PC-9 (cell line): ENCODE data around the gene TTLL13. TPM values are rescaled to one million over a fixed set of nuclear protein-coding genes. Genes with fewer than 3 reads are reported as not detected.

Source experiments
- BruUV-seq: library from RNA; stranded (reverse); fragments of 400-500 nt; replicated peaks from 2 replicates; lab custom pipeline; 2021; lab: Mats Ljungman, UMichigan
- CTCF ChIA-PET: fragments of 300-600 bp; sonication (Branson Sonifier 250); formaldehyde crosslinking; loops from one replicate; lab custom pipeline; 2022; ENCODE audit warnings: antibody characterized with exemption; lab: Charles Lee
- POLR2A ChIA-PET: fragments of 300-600 bp; sonication (Branson Sonifier 250); formaldehyde crosslinking; loops from one replicate; lab custom pipeline; 2022; ENCODE audit warnings: antibody characterized with exemption; ENCODE audit not compliant: unreplicated experiment; lab: Charles Lee
- DNase-seq, 2 experiments: peaks; one replicate each; pipeline versions ENCODE4 v3.0.0 to v3.0.0-alpha.2; 2015 to 2022; ENCODE audit warnings: mixed read lengths in 1 of 2
- H2AFZ ChIP-seq: fragments of 200-600 bp; sonication (generic); 2 replicates; pipeline ENCODE4 v1.8.1; 2017; ENCODE audit warnings: antibody characterized with exemption
- H3F3A ChIP-seq: fragments of 200-600 bp; sonication (generic); 2 replicates; pipeline ENCODE4 v1.8.1; 2017; ENCODE audit warnings: antibody characterized with exemption, mild to moderate bottlenecking, low read depth; ENCODE audit not compliant: insufficient read depth
- H3K27ac ChIP-seq: fragments of 200-600 bp; sonication (generic); 2 replicates; pipeline ENCODE4 v1.6.1; 2016; ENCODE audit warnings: mixed run types
- H3K27me3 ChIP-seq: fragments of 200-600 bp; sonication (generic); 2 replicates; pipeline ENCODE4 v1.6.1; 2016; ENCODE audit warnings: low read depth, mixed run types; ENCODE audit not compliant: insufficient read depth
- H3K36me3 ChIP-seq: fragments of 200-600 bp; sonication (generic); 2 replicates; pipeline ENCODE4 v1.6.1; 2016; ENCODE audit warnings: low read depth, mixed run types
- H3K4me1 ChIP-seq: fragments of 200-600 bp; sonication (generic); replicated peaks from 2 replicates; pipeline ENCODE4 v1.6.1; 2016; ENCODE audit warnings: mixed run types; ENCODE audit not compliant: insufficient read depth
- H3K4me2 ChIP-seq: fragments of 200-600 bp; sonication (generic); 2 replicates; pipeline ENCODE4 v1.6.1; 2017; ENCODE audit warnings: mixed run types
- H3K4me3 ChIP-seq: fragments of 200-600 bp; sonication (generic); 2 replicates; pipeline ENCODE4 v1.6.1; 2016; ENCODE audit warnings: mixed run types
- H3K79me2 ChIP-seq: fragments of 200-600 bp; sonication (generic); 2 replicates; pipeline ENCODE4 v1.6.1; 2017; ENCODE audit warnings: low read depth, mixed run types
- H3K9me2 ChIP-seq: fragments of 200-600 bp; sonication (generic); 2 replicates; pipeline ENCODE4 v1.8.1; 2017; ENCODE audit warnings: mild to moderate bottlenecking; ENCODE audit not compliant: insufficient read depth
- H3K9me3 ChIP-seq: fragments of 200-600 bp; sonication (generic); 2 replicates; pipeline ENCODE4 v1.8.1; 2016; ENCODE audit warnings: low read depth; ENCODE audit not compliant: insufficient read depth
- H4K20me1 ChIP-seq: fragments of 200-600 bp; sonication (generic); 2 replicates; pipeline ENCODE4 v1.8.1; 2017; ENCODE audit not compliant: insufficient read depth
- EZH2 ChIP-seq: fragments of 200-600 bp; sonication (generic); IDR thresholded peaks from 2 replicates; pipeline ENCODE4 v1.8.0; 2017; ENCODE audit warnings: antibody characterized with exemption, low read depth
- intact Hi-C: fragments of 100-400 bp; cut with micrococcal nuclease; formaldehyde crosslinking; loops from one replicate; pipeline ENCODE4 v1.10.0; 2022; ENCODE audit not compliant: unreplicated experiment
- total RNA-seq: library from RNA; stranded (reverse); gene quantifications from 2 replicates; pipeline ENCODE4 v1.2.3, GENCODE V29; 2021
- TF ChIP-seq, protein P1 (sequence below): fragments of 200-600 bp; sonication (generic); conservative IDR thresholded peaks from 2 replicates; pipeline ENCODE4 v1.6.1; 2017; ENCODE audit warnings: mixed run types, antibody characterized with exemption, mild to moderate bottlenecking, moderate library complexity

The TTLL13 gene
- total RNA-seq, 1 experiment from 2014 or later = 0.96 TPM

DNA sequence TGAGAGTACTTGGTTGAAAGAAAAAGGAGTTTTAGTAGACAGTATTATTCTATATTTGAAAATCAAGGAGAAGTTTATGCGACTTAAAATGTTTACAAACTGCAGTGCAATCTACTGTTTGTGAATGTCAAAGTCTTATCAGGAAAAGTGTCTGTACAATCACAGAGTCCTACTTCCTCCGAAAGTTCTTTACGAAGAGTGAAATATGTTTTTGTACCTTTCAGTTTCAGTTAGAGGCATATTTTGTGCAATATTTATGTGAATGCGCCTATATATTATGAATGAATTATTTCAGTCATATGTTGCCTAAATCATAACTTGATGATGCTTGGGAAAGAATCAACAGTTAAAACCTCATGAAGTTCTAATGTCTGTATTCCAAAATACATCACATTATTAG lies 47.7 kb downstream of the TTLL13 start:
- Histone ChIP-seq H3F3A (0 out of 2 replicates have a peak, but pooled peaks cover 1% of the 10 kb centered on the region), H3K4me1 (peaks cover 4% of the 10 kb centered on the region; the same call in 1 of the 2 replicates), H3K79me2 (no peaks in the 10 kb centered on the region), H3K4me3 (no peak overlapping the region), H2AFZ (no peak overlapping the region), H3K27ac (no peak overlapping the region), H3K36me3 (no peaks in the 10 kb centered on the region), H4K20me1 (no peaks in the 10 kb centered on the region), H3K9me2 (no peaks in the 10 kb centered on the region), H3K27me3 (no peaks in the 10 kb centered on the region), H3K9me3 (no peaks in the 10 kb centered on the region), H3K4me2 (no peak overlapping the region)
- ChIA-PET POLR2A (interaction anchor here (0.7 kb wide), 1 partner anchor 420 kb away, joined by 3 read pairs; the partner anchor contains the start of gene BLM), CTCF (no interaction called here)
- intact Hi-C loops = no loop called here
- TF ChIP-seq EZH2 = no peak
- TF ChIP-seq, protein P1, sequence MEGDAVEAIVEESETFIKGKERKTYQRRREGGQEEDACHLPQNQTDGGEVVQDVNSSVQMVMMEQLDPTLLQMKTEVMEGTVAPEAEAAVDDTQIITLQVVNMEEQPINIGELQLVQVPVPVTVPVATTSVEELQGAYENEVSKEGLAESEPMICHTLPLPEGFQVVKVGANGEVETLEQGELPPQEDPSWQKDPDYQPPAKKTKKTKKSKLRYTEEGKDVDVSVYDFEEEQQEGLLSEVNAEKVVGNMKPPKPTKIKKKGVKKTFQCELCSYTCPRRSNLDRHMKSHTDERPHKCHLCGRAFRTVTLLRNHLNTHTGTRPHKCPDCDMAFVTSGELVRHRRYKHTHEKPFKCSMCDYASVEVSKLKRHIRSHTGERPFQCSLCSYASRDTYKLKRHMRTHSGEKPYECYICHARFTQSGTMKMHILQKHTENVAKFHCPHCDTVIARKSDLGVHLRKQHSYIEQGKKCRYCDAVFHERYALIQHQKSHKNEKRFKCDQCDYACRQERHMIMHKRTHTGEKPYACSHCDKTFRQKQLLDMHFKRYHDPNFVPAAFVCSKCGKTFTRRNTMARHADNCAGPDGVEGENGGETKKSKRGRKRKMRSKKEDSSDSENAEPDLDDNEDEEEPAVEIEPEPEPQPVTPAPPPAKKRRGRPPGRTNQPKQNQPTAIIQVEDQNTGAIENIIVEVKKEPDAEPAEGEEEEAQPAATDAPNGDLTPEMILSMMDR = no peak
- no TSS peak for BruUV-seq
- DNase-seq = no peak

DNA sequence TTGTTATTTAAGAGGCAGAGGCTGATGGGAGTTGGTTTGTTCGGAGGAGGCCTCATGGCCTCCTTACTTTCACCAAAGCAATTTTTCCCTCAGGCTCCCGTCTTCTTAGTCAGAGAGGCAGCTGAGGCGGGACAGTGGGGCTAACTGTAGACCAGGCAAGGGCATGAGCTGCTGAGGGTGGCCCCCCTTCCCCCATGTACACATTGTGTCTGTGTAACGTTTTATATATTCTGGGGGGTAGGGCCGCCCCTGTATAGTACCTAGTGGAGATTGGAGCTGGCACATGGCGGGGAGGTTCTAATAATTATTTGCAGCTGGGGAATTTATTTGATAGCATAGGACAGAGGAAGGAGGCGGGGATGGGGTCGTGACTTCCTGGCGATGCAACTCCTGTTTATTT lies 51.2 kb downstream of the TTLL13 start:
- H3K9me3 ChIP-seq = no peaks in the 10 kb centered on the region
- H2AFZ ChIP-seq = no peak overlapping the region
- H3K27ac ChIP-seq = no peak overlapping the region
- H4K20me1 ChIP-seq = no peaks in the 10 kb centered on the region
- no peaks in the 10 kb centered on the region for H3K79me2 ChIP-seq
- no peaks in the 10 kb centered on the region for H3K9me2 ChIP-seq
- no peak for DNase-seq
- no peaks in the 10 kb centered on the region for H3F3A ChIP-seq
- POLR2A ChIA-PET = interaction anchor here (0.6 kb wide), 1 partner anchor 91 kb away, joined by 4 read pairs; no protein-coding TSS in a partner anchor
- BruUV-seq = no TSS peak
- CTCF ChIA-PET = interaction anchor here (0.6 kb wide), 1 partner anchor 216 kb away, joined by 3 read pairs; no protein-coding TSS in a partner anchor
- H3K4me3 ChIP-seq = no peak overlapping the region
- H3K36me3 ChIP-seq = no peaks in the 10 kb centered on the region
- no peak overlapping the region for H3K4me2 ChIP-seq
- H3K27me3 ChIP-seq = no peaks in the 10 kb centered on the region
- intact Hi-C loops = no loop called here
- TF ChIP-seq EZH2 = no peak
- TF ChIP-seq, protein P1 = no peak
- H3K4me1 ChIP-seq = no peaks in the 10 kb centered on the region

GRCh38 chr15:90300988-90301706 lies 51.8 kb downstream of the TTLL13 start:
- Histone ChIP-seq H3K27me3 (no peaks in the 10 kb centered on the region), H3K27ac (no peak overlapping the region), H3K79me2 (no peaks in the 10 kb centered on the region), H2AFZ (no peak overlapping the region), H4K20me1 (no peaks in the 10 kb centered on the region), H3K4me2 (no peak overlapping the region), H3F3A (no peaks in the 10 kb centered on the region), H3K36me3 (no peaks in the 10 kb centered on the region), H3K9me3 (no peaks in the 10 kb centered on the region), H3K9me2 (no peaks in the 10 kb centered on the region), H3K4me1 (no peaks in the 10 kb centered on the region), H3K4me3 (no peak overlapping the region)
- POLR2A ChIA-PET = interaction anchor here (0.6 kb wide), 1 partner anchor 90 kb away, joined by 4 read pairs; no protein-coding TSS in a partner anchor
- no peak for TF ChIP-seq EZH2
- TF ChIP-seq, protein P1 = peak; percentile 82
- intact Hi-C loops = no loop called here
- BruUV-seq = no TSS peak
- peak in 1 of 2 experiments; percentile 21 for DNase-seq
- CTCF ChIA-PET = interaction anchor here (0.6 kb wide), 1 partner anchor 215 kb away, joined by 3 read pairs; no protein-coding TSS in a partner anchor
